Skin of body (tissue), 2 donors: ENCODE data around the gene MIAT. TPM values are rescaled to one million over a fixed set of nuclear protein-coding genes. Genes with fewer than 3 reads are reported as not detected.

Source experiments
- DNase-seq: peaks from one replicate; lab custom pipeline; 2025; lab: John Stamatoyannopoulos, UW
- total RNA-seq: library from RNA; depleted of rRNA; stranded (reverse); fragments of >200 nt; gene quantifications from one replicate; pipeline ENCODE4 v1.2.3, GENCODE V29; 2014

Gene MIAT
- total RNA-seq, 1 donor from 2014 or later, result 2.5 TPM

- DNase-seq, result no peak
Measured at GRCh38 chr22:26632422-26633155, 24.8 kb upstream of the MIAT start.

- no peak for DNase-seq
Measured at GRCh38 chr22:26634189-26634588, 23.2 kb upstream of the MIAT start.

GRCh38 chr22:26635117-26635516, 22.3 kb upstream of the MIAT start:
- no peak for DNase-seq

GRCh38 chr22:26636296-26636695, 21.1 kb upstream of the MIAT start:
- no peak for DNase-seq

GRCh38 chr22:26642465-26643417, 14.6 kb upstream of the MIAT start:
- no peak for DNase-seq

- DNase-seq, result no peak
Measured at GRCh38 chr22:26643418-26644100, 13.8 kb upstream of the MIAT start.

- DNase-seq, result no peak
Measured at GRCh38 chr22:26646158-26646557, 11.2 kb upstream of the MIAT start.

GRCh38 chr22:26648011-26648497, 9.3 kb upstream of the MIAT start:
- no peak for DNase-seq

GRCh38 chr22:26648528-26649388, 8.6 kb upstream of the MIAT start:
- no peak for DNase-seq

- no peak for DNase-seq
Measured at GRCh38 chr22:26650722-26651421, 6.5 kb upstream of the MIAT start.

- no peak for DNase-seq
Measured at GRCh38 chr22:26651815-26652214, 5.6 kb upstream of the MIAT start.

- DNase-seq, result no peak
Measured at GRCh38 chr22:26658161-26658560, 773 bp downstream of the MIAT start.

GRCh38 chr22:26658671-26659478, 1.5 kb downstream of the MIAT start:
- no peak for DNase-seq

GRCh38 chr22:26660356-26660755, 3.0 kb downstream of the MIAT start:
- no peak for DNase-seq

- no peak for DNase-seq
Measured at GRCh38 chr22:26660961-26661578, 3.7 kb downstream of the MIAT start.

GRCh38 chr22:26662160-26662559, 4.8 kb downstream of the MIAT start:
- DNase-seq, result no peak

- no peak for DNase-seq
Measured at GRCh38 chr22:26663374-26663923, 6.1 kb downstream of the MIAT start.

- DNase-seq, result peak; percentile 51
Measured at GRCh38 chr22:26665813-26666231, 8.4 kb downstream of the MIAT start.
